WI38 (cell line): ENCODE results near the gene SMPD3.

Experiments
- H3K4me3 ChIP-seq: 2 replicates; pipeline ENCODE4 v1.5.1; 2011; ENCODE audit warnings: low read depth, mild to moderate bottlenecking, control low read depth, low read length
- TF ChIP-seq, protein P1 (sequence below): IDR thresholded peaks from 2 replicates; pipeline ENCODE4 v1.5.1; 2012; ENCODE audit warnings: low read depth, mild to moderate bottlenecking, control low read depth, low read length

The SMPD3 gene

DNA sequence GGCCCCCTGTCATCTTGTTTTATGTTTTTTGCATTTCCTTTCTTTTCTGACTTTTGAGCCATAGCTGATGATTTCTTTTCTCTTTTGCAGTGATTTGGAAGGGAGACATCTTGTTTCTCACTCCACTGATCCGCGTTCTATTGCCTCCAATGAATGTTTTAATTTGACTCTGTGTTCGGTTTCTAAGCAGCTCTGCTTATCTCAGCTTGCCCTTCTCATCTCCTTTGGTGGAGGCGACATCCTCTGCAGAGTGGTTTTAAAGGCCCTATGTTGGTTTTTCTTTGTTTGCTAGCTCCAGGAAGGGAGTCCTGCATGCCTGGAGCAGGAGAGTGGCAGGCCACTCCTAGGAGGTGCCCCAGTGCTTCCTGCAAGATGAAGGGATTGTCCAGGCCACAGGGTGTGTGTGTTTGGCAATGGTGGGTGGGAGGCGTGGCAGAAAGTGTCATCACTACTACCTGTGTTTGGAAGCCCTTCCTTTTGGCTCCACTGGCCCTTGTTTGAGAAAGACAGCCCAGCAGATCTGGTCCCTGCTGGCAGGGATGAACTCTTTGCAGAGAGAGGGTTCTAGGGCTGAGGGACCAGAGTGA lies 13.6 kb downstream of the SMPD3 start:
- TF ChIP-seq, protein P1, sequence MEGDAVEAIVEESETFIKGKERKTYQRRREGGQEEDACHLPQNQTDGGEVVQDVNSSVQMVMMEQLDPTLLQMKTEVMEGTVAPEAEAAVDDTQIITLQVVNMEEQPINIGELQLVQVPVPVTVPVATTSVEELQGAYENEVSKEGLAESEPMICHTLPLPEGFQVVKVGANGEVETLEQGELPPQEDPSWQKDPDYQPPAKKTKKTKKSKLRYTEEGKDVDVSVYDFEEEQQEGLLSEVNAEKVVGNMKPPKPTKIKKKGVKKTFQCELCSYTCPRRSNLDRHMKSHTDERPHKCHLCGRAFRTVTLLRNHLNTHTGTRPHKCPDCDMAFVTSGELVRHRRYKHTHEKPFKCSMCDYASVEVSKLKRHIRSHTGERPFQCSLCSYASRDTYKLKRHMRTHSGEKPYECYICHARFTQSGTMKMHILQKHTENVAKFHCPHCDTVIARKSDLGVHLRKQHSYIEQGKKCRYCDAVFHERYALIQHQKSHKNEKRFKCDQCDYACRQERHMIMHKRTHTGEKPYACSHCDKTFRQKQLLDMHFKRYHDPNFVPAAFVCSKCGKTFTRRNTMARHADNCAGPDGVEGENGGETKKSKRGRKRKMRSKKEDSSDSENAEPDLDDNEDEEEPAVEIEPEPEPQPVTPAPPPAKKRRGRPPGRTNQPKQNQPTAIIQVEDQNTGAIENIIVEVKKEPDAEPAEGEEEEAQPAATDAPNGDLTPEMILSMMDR = no peak
- H3K4me3 ChIP-seq = no peak overlapping the region

DNA sequence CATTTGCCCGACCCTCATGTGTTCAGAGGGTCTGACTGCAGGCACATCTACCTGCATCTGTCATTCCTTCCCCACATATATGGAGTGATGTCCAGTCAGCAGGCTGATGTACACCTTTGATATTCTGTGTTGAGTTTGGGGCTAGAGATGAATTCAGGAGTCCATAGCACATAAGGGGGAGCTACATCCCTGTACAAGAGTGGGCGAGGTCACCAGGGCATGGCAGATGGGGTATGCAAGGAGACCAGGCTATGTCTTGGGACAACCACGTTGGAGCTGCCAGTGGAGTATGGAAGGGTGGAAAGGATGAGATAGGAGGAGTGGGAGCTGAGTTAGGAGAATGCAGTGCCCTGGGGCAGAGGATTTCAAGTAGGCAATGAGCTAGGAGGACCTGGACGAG lies 15.0 kb downstream of the SMPD3 start:
- H3K4me3 ChIP-seq = no peak overlapping the region
- TF ChIP-seq, protein P1 = no peak

DNA sequence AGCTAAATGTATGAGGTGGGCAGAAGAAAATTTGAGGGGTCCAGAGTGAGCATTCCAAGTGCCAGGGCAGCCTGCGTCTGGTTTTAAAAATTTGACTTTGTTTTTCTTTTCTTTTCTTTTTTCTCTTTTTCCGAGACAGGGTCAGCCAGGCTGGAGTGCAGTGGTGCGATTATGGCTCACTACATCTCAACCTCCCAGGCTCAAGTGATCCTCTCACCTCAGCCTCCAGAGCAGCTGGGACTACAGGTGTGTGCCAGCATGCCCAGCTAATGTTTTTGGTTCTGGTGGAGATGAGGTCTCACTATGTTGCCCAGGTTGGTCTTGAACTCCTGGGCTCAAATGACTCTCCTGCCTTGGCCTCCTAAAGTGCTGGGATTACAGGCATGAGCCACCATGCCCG lies 15.6 kb downstream of the SMPD3 start:
- H3K4me3 ChIP-seq = no peak overlapping the region
- TF ChIP-seq, protein P1 = no peak

DNA sequence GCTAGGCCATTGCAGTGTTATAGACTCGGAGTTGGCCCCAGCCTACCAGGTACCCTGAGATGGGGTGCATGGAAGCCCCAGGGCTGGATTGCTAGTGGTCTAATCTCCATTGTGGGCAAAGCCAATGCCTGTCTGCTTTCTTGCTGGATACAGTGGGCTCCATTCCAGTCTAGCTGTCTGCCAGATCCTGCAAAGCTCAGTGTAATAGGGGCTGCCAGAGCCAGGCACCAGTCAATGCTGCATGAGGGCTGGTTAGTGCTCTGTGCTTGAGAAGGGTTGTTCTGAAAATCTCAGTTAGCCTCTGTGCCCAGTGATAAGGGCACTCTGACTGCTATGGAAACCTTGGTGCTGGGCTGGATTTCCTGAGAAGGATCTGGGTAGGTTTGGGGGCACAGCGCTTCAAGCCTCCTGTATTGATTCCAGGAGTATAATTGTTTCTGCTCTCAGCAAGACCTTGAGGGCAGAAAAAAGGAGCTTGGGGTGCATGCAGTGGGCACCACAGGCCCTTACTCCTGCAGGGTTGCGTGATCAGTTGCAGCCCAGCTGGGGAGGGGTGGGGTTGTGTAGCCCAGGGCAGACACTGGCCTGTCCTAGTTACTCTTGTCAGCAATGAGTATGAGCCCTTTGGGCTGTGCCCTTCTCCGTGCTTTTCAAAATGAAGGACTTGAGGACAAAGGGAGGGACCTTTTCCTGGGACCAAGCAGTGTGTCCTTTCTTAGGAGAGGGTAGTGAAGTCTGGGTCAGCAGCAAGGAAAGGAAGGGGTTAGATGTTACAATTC lies 19.0 kb downstream of the SMPD3 start:
- TF ChIP-seq, protein P1 = no peak

DNA sequence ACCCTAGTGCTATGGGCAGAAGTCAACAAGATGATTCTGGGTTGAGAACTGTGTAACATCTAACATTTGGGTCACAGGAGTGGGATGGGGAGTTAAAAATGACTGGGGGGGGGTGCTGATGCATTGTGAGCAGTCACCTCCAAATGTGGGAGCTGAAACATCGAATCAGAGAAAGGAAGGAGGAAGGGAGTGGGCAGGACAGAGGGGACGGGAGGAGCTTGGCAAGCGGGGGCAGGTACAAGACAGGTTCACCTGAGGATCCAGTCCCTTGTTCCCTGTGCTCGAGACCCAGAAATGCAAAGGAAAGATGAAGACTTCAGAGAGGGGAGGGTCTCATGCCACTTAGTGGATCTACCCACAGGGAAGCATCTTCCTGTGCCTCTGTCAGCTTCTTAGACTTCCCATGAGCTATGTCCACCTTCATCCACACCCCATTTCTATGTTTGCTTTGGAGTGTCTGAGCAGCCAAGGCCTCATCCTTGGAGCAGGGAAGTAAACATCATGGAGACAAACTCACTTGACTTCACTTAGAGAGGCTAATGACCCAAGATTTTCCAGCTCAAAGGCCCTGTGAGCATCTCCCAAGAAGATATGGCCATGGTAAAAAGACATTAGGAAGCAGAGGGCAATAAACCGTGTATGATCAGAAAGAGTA lies 20.5 kb downstream of the SMPD3 start:
- TF ChIP-seq, protein P1 = no peak
- no peak overlapping the region for H3K4me3 ChIP-seq

More for the DNA sequence above, 19.0 kb downstream of the SMPD3 start:
- H3K4me3 ChIP-seq = no peak overlapping the region

DNA sequence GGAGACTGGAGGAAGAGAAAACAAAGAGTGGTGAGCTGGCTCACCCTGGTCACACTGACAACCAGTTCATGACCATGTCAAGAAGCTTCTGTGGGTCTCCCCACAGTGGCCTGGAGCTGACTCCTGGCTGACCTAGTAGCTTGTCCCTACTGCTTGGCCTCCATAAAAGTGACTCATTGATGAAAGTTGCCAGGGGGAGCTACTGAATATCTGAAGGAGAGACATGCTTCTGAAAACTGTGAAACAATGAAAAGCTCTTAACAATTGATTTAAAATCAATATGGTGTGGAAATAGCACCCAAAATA lies 22.0 kb downstream of the SMPD3 start:
- TF ChIP-seq, protein P1 = no peak
- no peak overlapping the region for H3K4me3 ChIP-seq

DNA sequence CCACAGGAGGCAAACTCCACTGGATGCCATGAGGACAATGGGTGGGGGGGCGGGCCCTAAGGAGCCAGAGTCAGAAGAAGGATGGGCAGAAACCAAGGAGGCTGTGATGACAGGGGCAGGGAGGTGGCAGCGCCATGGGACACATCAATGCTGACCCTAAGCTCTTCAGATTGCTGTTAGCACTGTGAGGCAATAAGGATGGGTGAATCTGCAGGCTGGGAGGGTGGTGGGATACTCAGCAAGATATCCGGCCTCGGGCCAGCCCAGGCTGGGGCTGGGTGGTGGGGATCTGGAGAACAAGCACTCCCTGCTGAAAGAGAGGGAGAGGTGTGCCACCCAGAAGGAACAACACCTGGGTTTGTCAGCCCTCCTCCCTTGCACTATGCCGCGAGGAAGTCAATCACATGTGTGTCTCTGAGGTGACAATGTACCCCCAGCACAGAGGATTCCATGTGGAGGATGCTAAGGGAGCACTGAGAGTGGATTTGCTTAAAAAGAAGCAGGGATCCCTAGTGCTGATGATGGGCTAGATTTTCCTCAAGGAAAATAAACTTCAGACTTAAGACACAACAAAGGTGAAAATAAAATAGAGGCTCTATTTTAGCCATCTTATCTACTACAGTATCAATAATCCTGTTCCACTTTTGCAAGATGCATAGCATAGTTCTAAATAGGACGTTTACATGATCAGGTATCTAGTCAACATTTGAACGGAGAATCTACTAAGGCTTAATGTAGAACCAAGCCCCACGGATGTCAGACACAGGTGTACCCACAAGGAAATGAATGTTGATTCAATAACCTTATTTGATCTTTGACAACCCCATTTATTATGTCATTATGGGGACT lies 22.6 kb downstream of the SMPD3 start:
- no peak overlapping the region for H3K4me3 ChIP-seq

More for the DNA sequence above, 22.6 kb downstream of the SMPD3 start:
- TF ChIP-seq, protein P1 = no peak
